ENCODE measurements around the gene COX6A2. TPM values are rescaled to one million over a fixed set of nuclear protein-coding genes. Genes with fewer than 3 reads are reported as not detected.

Gene COX6A2
- not detected in 5 replicates for total RNA-seq (2022; extraction: Qiagen RNA extraction; ENCODE audit: low read depth)

GRCh38 chr16:31428279-31428597 lies at the start of gene COX6A2:
Gene COX6A2, minus strand, starts transcription at chr16:31428360. Its CDS starts 35 bp downstream, at chr16:31428325.

GRCh38 chr16:31471875-31472708 lies 43.9 kb upstream of the COX6A2 start, which contains the start of gene TGFB1I1:
Gene TGFB1I1, plus strand, starts transcription at chr16:31472152. Its CDS starts 37 bp downstream, at chr16:31472189.

GRCh38 chr16:31458844-31459686 lies 30.9 kb upstream of the COX6A2 start, which contains the start of gene ARMC5:
Gene ARMC5, plus strand, starts transcription at chr16:31459501. Its CDS starts 24 bp downstream, at chr16:31459525.

GRCh38 chr16:31393056-31393455 lies 35.1 kb downstream of the COX6A2 start, which contains the start of gene ITGAD:
Gene ITGAD, plus strand, starts transcription at chr16:31393335. Its CDS starts 26 bp downstream, at chr16:31393361.

Other genes starting within 250 kb of the COX6A2 start
- 517 to 557 TPM (median 522 TPM) in 5 replicates for gene FUS, start 248.2 kb downstream of the COX6A2 start, total RNA-seq (2022; extraction: Qiagen RNA extraction; ENCODE audit: low read depth)
- 31.2 to 47.1 TPM (median 36.9 TPM) in 5 replicates for gene PYCARD, start 225.6 kb downstream of the COX6A2 start, total RNA-seq (2022; extraction: Qiagen RNA extraction; ENCODE audit: low read depth)
- gene TRIM72, start 214.2 kb downstream of the COX6A2 start, total RNA-seq (2022; extraction: Qiagen RNA extraction; ENCODE audit: low read depth) = 0.02 to 0.08 TPM (median 0.03 TPM) in 5 replicates
- not detected in 5 replicates for gene PYDC1, start 211.2 kb downstream of the COX6A2 start, total RNA-seq (2022; extraction: Qiagen RNA extraction; ENCODE audit: low read depth)
- gene ITGAM, start 168.4 kb downstream of the COX6A2 start, total RNA-seq (2022; extraction: Qiagen RNA extraction; ENCODE audit: low read depth) = 0.91 to 2.1 TPM (median 1.8 TPM) in 5 replicates
- 1.0 to 2.4 TPM (median 1.3 TPM) in 5 replicates for gene ITGAX, start 73.2 kb downstream of the COX6A2 start, total RNA-seq (2022; extraction: Qiagen RNA extraction; ENCODE audit: low read depth)
- 0.07 TPM in 1 of 5 replicates, not detected in the others for gene ITGAD, start 35.0 kb downstream of the COX6A2 start, total RNA-seq (2022; extraction: Qiagen RNA extraction; ENCODE audit: low read depth)
- gene ZNF843, start 14.4 kb upstream of the COX6A2 start, total RNA-seq (2022; extraction: Qiagen RNA extraction; ENCODE audit: low read depth) = 0.06 to 0.24 TPM (median 0.13 TPM) in 5 replicates
- 7.1 to 14.6 TPM (median 10.8 TPM) in 5 replicates for gene ARMC5, start 31.1 kb upstream of the COX6A2 start, total RNA-seq (2022; extraction: Qiagen RNA extraction; ENCODE audit: low read depth)
- gene TGFB1I1, start 43.8 kb upstream of the COX6A2 start, total RNA-seq (2022; extraction: Qiagen RNA extraction; ENCODE audit: low read depth) = 42.6 to 65.2 TPM (median 48.3 TPM) in 5 replicates
- 0.09 to 1.0 TPM (median 0.24 TPM) in 5 replicates for gene SLC5A2, start 54.8 kb upstream of the COX6A2 start, total RNA-seq (2022; extraction: Qiagen RNA extraction; ENCODE audit: low read depth)
- 40.2 to 51.2 TPM (median 48.8 TPM) in 5 replicates for gene RUSF1, start 80.0 kb upstream of the COX6A2 start, total RNA-seq (2022; extraction: Qiagen RNA extraction; ENCODE audit: low read depth)
- gene AHSP, start 99.5 kb upstream of the COX6A2 start, total RNA-seq (2022; extraction: Qiagen RNA extraction; ENCODE audit: low read depth) = not detected in 5 replicates

All from A549 treated with GW870086 at 1 μM for 4 hours (cell line).